GM23338 (cell line): ENCODE results near the gene NCAPD3. TPM values are rescaled to one million over a fixed set of nuclear protein-coding genes. Genes with fewer than 3 reads are reported as not detected.

ENCODE experiments used
- ATAC-seq: fragments of 200-7000 bp; cut with Tn5 transposase; 3 replicates; pipeline ENCODE4 v1.9.1; 2020
- DNase-seq: peaks from one replicate; pipeline ENCODE4 v3.0.0-alpha.2; 2015; ENCODE audit warnings: low spot score
- H2AFZ ChIP-seq: fragments of 200-600 bp; sonication (generic); 2 replicates; pipeline ENCODE4 v1.8.0; 2016; ENCODE audit warnings: antibody characterized with exemption, mild to moderate bottlenecking, moderate library complexity
- H3F3A ChIP-seq: fragments of 200-600 bp; sonication (generic); replicated peaks from 2 replicates; pipeline ENCODE4 v1.8.0; 2017; ENCODE audit warnings: antibody characterized with exemption, mixed run types, low read depth
- H3K27ac ChIP-seq: fragments of 200-600 bp; sonication (generic); 2 replicates; pipeline ENCODE4 v1.6.1; 2016; ENCODE audit warnings: low read depth
- H3K27me3 ChIP-seq: fragments of 200-600 bp; sonication (generic); 2 replicates; pipeline ENCODE4 v1.8.0; 2016; ENCODE audit warnings: mild to moderate bottlenecking, mixed run types, moderate library complexity; ENCODE audit not compliant: insufficient read depth
- H3K36me3 ChIP-seq: fragments of 200-600 bp; sonication (generic); 2 replicates; pipeline ENCODE4 v1.8.0; 2016; ENCODE audit warnings: mild to moderate bottlenecking; ENCODE audit not compliant: insufficient read depth
- H3K4me1 ChIP-seq: fragments of 200-600 bp; sonication (generic); 2 replicates; pipeline ENCODE4 v1.8.0; 2016; ENCODE audit warnings: mild to moderate bottlenecking, moderate library complexity; ENCODE audit not compliant: insufficient read depth
- H3K4me2 ChIP-seq: fragments of 200-600 bp; sonication (generic); 2 replicates; pipeline ENCODE4 v1.7.1; 2017; ENCODE audit warnings: mixed run types
- H3K4me3 ChIP-seq: fragments of 200-600 bp; sonication (generic); 2 replicates; pipeline ENCODE4 v1.6.1; 2016; ENCODE audit warnings: mixed run types
- H3K79me2 ChIP-seq: fragments of 200-600 bp; sonication (generic); replicated peaks from 2 replicates; pipeline ENCODE4 v1.8.0; 2017; ENCODE audit warnings: mild to moderate bottlenecking; ENCODE audit not compliant: insufficient read depth
- H3K9me2 ChIP-seq: fragments of 200-600 bp; sonication (generic); 2 replicates; pipeline ENCODE4 v1.8.0; 2017; ENCODE audit not compliant: insufficient read depth
- H4K20me1 ChIP-seq: fragments of 200-600 bp; sonication (generic); replicated peaks from 2 replicates; pipeline ENCODE4 v1.8.0; 2017; ENCODE audit warnings: mild to moderate bottlenecking; ENCODE audit not compliant: insufficient read depth
- H3K27ac Mint-ChIP-seq: 2 replicates; pipeline ENCODE4 v1.8.0; 2020; ENCODE audit warnings: inconsistent platforms, mild to moderate bottlenecking, moderate library complexity, mixed read lengths
- H3K27me3 Mint-ChIP-seq: 3 replicates; pipeline ENCODE4 v1.8.0; 2022; ENCODE audit warnings: low read depth, mild to moderate bottlenecking, moderate library complexity, mixed read lengths, inconsistent platforms; ENCODE audit not compliant: insufficient read depth, poor library complexity
- H3K36me3 Mint-ChIP-seq: 3 replicates; pipeline ENCODE4 v1.8.0; 2021; ENCODE audit warnings: low read depth, mild to moderate bottlenecking, inconsistent platforms, moderate library complexity, mixed read lengths
- H3K4me1 Mint-ChIP-seq: 3 replicates; pipeline ENCODE4 v1.8.0; 2020; ENCODE audit warnings: mild to moderate bottlenecking, inconsistent platforms, mixed read lengths
- H3K4me3 Mint-ChIP-seq: 3 replicates; pipeline ENCODE4 v1.8.0; 2021; ENCODE audit warnings: moderate library complexity, mild to moderate bottlenecking, inconsistent platforms, mixed read lengths
- H3K9me3 Mint-ChIP-seq: 3 replicates; pipeline ENCODE4 v1.8.0; 2020; ENCODE audit warnings: moderate library complexity, mild to moderate bottlenecking, inconsistent platforms, mixed read lengths
- CTCF ChIP-seq, 2 experiments: fragments of 200-600 bp in 1 of 2; sonication (generic) in 1 of 2; conservative IDR thresholded peaks; 2 replicates each; pipeline versions ENCODE4 v1.5.1 to v1.6.1; 2016 to 2017; ENCODE audit warnings: antibody characterized with exemption in 2 of 2, low read depth in 2 of 2, mild to moderate bottlenecking in 2 of 2, moderate library complexity in 1 of 2
- ETS1 ChIP-seq: IDR thresholded peaks from 2 replicates; pipeline ENCODE4 v1.6.1; 2016; ENCODE audit warnings: antibody characterized with exemption
- EZH2 ChIP-seq: fragments of 200-600 bp; sonication (generic); IDR thresholded peaks from one replicate; pipeline ENCODE4 v1.8.0; 2017; ENCODE audit warnings: antibody characterized with exemption, mild to moderate bottlenecking, low read depth; ENCODE audit not compliant: unreplicated experiment
- JUNB ChIP-seq: IDR thresholded peaks from one replicate; pipeline ENCODE4 v1.6.1; 2016; ENCODE audit warnings: antibody characterized with exemption; ENCODE audit not compliant: unreplicated experiment
- NANOG ChIP-seq: IDR thresholded peaks from 2 replicates; pipeline ENCODE4 v1.6.1; 2016; ENCODE audit warnings: antibody characterized with exemption, borderline replicate concordance
- STAT1 ChIP-seq: IDR thresholded peaks from one replicate; pipeline ENCODE4 v1.6.1; 2016; ENCODE audit warnings: antibody characterized with exemption; ENCODE audit not compliant: unreplicated experiment
- ZNF114 ChIP-seq: fragments of 250-450 bp; sonication (Bioruptor Pico); IDR thresholded peaks from 2 replicates; pipeline ENCODE4 v1.5.0; 2020; ENCODE audit warnings: mild to moderate bottlenecking, moderate library complexity
- ZNF331 ChIP-seq: fragments of 250-450 bp; sonication (Bioruptor Pico); IDR thresholded peaks from 2 replicates; pipeline ENCODE4 v1.5.0; 2020; ENCODE audit warnings: low read depth, mild to moderate bottlenecking, moderate library complexity
- polyA plus RNA-seq: library from polyadenylated mRNA; unstranded; fragments of >200 nt; fragmentation: Nextera tagmentation; extraction: Ambion mirVana; gene quantifications from 2 replicates; pipeline ENCODE4 v1.2.1, GENCODE V29; 2016
- total RNA-seq: library from RNA; depleted of rRNA; stranded (reverse); fragments of >200 nt; shearing (Covaris generic); gene quantifications from 2 replicates; pipeline ENCODE4 v1.2.3, GENCODE V29; 2014
- TF ChIP-seq, protein P1 (sequence below): fragments of 250-450 bp; sonication (Bioruptor Pico); IDR thresholded peaks from 2 replicates; pipeline ENCODE4 v1.5.0; 2020; ENCODE audit warnings: mild to moderate bottlenecking, moderate library complexity
- TF ChIP-seq, protein P2 (sequence below): IDR thresholded peaks from one replicate; pipeline ENCODE4 v1.6.1; 2018; ENCODE audit warnings: antibody characterized with exemption; ENCODE audit not compliant: unreplicated experiment

Gene NCAPD3
- total and polyA plus RNA-seq, 2 experiments from 2014 or later, result 37.1 to 49.8 TPM

DNA sequence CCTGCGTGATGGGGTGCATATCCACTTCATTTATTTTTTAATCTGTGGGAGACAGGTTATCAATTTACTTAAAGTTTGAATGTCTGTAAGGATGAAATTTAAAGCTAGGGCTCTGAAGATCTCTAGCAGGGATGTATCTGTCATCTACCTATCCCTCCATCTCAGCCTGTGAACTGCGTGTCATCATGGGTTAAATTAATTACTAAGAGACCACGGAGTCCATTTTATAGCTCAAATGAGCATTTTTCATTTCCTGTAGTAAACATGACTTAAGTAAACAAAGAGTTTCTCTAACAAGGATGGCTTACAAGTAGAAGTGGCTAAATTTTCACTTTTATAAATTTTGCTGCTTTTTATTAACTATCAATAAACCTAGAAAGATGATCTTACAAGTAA is 49.5 kb upstream of the NCAPD3 start (continued):
- TF ChIP-seq, protein P1, sequence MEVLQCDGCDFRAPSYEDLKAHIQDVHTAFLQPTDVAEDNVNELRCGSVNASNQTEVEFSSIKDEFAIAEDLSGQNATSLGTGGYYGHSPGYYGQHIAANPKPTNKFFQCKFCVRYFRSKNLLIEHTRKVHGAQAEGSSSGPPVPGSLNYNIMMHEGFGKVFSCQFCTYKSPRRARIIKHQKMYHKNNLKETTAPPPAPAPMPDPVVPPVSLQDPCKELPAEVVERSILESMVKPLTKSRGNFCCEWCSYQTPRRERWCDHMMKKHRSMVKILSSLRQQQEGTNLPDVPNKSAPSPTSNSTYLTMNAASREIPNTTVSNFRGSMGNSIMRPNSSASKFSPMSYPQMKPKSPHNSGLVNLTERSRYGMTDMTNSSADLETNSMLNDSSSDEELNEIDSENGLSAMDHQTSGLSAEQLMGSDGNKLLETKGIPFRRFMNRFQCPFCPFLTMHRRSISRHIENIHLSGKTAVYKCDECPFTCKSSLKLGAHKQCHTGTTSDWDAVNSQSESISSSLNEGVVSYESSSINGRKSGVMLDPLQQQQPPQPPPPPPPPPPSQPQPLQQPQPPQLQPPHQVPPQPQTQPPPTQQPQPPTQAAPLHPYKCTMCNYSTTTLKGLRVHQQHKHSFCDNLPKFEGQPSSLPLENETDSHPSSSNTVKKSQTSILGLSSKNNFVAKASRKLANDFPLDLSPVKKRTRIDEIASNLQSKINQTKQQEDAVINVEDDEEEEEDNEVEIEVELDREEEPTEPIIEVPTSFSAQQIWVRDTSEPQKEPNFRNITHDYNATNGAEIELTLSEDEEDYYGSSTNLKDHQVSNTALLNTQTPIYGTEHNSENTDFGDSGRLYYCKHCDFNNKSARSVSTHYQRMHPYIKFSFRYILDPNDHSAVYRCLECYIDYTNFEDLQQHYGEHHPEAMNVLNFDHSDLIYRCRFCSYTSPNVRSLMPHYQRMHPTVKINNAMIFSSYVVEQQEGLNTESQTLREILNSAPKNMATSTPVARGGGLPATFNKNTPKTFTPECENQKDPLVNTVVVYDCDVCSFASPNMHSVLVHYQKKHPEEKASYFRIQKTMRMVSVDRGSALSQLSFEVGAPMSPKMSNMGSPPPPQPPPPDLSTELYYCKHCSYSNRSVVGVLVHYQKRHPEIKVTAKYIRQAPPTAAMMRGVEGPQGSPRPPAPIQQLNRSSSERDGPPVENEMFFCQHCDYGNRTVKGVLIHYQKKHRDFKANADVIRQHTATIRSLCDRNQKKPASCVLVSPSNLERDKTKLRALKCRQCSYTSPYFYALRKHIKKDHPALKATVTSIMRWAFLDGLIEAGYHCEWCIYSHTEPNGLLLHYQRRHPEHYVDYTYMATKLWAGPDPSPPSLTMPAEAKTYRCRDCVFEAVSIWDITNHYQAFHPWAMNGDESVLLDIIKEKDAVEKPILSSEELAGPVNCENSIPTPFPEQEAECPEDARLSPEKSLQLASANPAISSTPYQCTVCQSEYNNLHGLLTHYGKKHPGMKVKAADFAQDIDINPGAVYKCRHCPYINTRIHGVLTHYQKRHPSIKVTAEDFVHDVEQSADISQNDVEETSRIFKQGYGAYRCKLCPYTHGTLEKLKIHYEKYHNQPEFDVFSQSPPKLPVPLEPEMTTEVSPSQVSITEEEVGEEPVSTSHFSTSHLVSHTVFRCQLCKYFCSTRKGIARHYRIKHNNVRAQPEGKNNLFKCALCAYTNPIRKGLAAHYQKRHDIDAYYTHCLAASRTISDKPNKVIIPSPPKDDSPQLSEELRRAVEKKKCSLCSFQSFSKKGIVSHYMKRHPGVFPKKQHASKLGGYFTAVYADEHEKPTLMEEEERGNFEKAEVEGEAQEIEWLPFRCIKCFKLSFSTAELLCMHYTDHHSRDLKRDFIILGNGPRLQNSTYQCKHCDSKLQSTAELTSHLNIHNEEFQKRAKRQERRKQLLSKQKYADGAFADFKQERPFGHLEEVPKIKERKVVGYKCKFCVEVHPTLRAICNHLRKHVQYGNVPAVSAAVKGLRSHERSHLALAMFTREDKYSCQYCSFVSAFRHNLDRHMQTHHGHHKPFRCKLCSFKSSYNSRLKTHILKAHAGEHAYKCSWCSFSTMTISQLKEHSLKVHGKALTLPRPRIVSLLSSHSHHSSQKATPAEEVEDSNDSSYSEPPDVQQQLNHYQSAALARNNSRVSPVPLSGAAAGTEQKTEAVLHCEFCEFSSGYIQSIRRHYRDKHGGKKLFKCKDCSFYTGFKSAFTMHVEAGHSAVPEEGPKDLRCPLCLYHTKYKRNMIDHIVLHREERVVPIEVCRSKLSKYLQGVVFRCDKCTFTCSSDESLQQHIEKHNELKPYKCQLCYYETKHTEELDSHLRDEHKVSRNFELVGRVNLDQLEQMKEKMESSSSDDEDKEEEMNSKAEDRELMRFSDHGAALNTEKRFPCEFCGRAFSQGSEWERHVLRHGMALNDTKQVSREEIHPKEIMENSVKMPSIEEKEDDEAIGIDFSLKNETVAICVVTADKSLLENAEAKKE (CRISPR knock-in tag), result no peak
- TF ChIP-seq ZNF331 (CRISPR knock-in tag), result no peak
- no peak for TF ChIP-seq STAT1
- TF ChIP-seq ETS1, result no peak
- no peak for TF ChIP-seq NANOG
- no peak for TF ChIP-seq ZNF114 (CRISPR knock-in tag)
- TF ChIP-seq JUNB, result no peak

GRCh38 chr11:134272381-134273316 is 48.9 kb upstream of the NCAPD3 start:
- ATAC-seq (peak; percentile 36), DNase-seq (peak; percentile 91)
- peak overlapping the region; percentile 71 for H3K27ac ChIP-seq
- H4K20me1 ChIP-seq, result no peaks in the 10 kb centered on the region
- peak overlapping the region; percentile 98 for H3K27ac Mint-ChIP-seq
- H2AFZ ChIP-seq, result no peak overlapping the region
- H3K4me3 Mint-ChIP-seq, result peak overlapping the region; percentile 99
- no peaks in the 10 kb centered on the region for H3K36me3 ChIP-seq
- H3K36me3 Mint-ChIP-seq, result peaks cover 33% of the 10 kb centered on the region
- peaks cover 54% of the 10 kb centered on the region for H3K4me1 Mint-ChIP-seq
- H3K4me2 ChIP-seq, result peak overlapping the region; percentile 93
- H3K9me3 Mint-ChIP-seq, result peaks cover 4% of the 10 kb centered on the region; the same call in 1 of the 3 replicates
- H3K4me1 ChIP-seq, result peaks cover 50% of the 10 kb centered on the region
- H3K27me3 ChIP-seq, result no peaks in the 10 kb centered on the region
- no peaks in the 10 kb centered on the region for H3K9me2 ChIP-seq
- H3F3A ChIP-seq, result peaks cover 10% of the 10 kb centered on the region; the same call in 1 of the 2 replicates
- H3K27me3 Mint-ChIP-seq, result peaks cover 31% of the 10 kb centered on the region
- H3K4me3 ChIP-seq, result peak overlapping the region; percentile 90
- peaks cover 72% of the 10 kb centered on the region for H3K79me2 ChIP-seq
- TF ChIP-seq ZNF331 (CRISPR knock-in tag) (no peak), NANOG (peak; percentile 84), EZH2 (no peak), CTCF (conservative IDR thresholded peaks at IDR 0.05; ENCODE audit: low read depth in 2 of 2) (no peak), JUNB (no peak)
- TF ChIP-seq, protein P2, sequence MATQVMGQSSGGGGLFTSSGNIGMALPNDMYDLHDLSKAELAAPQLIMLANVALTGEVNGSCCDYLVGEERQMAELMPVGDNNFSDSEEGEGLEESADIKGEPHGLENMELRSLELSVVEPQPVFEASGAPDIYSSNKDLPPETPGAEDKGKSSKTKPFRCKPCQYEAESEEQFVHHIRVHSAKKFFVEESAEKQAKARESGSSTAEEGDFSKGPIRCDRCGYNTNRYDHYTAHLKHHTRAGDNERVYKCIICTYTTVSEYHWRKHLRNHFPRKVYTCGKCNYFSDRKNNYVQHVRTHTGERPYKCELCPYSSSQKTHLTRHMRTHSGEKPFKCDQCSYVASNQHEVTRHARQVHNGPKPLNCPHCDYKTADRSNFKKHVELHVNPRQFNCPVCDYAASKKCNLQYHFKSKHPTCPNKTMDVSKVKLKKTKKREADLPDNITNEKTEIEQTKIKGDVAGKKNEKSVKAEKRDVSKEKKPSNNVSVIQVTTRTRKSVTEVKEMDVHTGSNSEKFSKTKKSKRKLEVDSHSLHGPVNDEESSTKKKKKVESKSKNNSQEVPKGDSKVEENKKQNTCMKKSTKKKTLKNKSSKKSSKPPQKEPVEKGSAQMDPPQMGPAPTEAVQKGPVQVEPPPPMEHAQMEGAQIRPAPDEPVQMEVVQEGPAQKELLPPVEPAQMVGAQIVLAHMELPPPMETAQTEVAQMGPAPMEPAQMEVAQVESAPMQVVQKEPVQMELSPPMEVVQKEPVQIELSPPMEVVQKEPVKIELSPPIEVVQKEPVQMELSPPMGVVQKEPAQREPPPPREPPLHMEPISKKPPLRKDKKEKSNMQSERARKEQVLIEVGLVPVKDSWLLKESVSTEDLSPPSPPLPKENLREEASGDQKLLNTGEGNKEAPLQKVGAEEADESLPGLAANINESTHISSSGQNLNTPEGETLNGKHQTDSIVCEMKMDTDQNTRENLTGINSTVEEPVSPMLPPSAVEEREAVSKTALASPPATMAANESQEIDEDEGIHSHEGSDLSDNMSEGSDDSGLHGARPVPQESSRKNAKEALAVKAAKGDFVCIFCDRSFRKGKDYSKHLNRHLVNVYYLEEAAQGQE, result no peak
